HEK293T (cell line): ENCODE results near the gene SPSB4.

Source experiments
- ARNT ChIP-seq: fragments of 450-650 bp; IDR thresholded peaks from 2 replicates; pipeline ENCODE4 v1.6.1; 2017; ENCODE audit warnings: mild to moderate bottlenecking
- CTBP1 ChIP-seq: fragments of 450-650 bp; IDR thresholded peaks from 2 replicates; pipeline ENCODE4 v1.6.1; 2016; ENCODE audit warnings: borderline replicate concordance
- ELF4 ChIP-seq: fragments of 450-650 bp; IDR thresholded peaks from 2 replicates; pipeline ENCODE4 v1.6.1; 2017; ENCODE audit warnings: antibody characterized with exemption
- FOXA1 ChIP-seq: fragments of 450-650 bp; IDR thresholded peaks from 2 replicates; pipeline ENCODE4 v1.6.1; 2016; ENCODE audit warnings: mild to moderate bottlenecking
- FOXM1 ChIP-seq: fragments of 450-650 bp; IDR thresholded peaks from 2 replicates; pipeline ENCODE4 v1.6.1; 2017; ENCODE audit warnings: mild to moderate bottlenecking, borderline replicate concordance
- HDGF ChIP-seq: fragments of 450-650 bp; IDR thresholded peaks from 2 replicates; pipeline ENCODE4 v1.6.1; 2017; ENCODE audit warnings: antibody characterized with exemption, borderline replicate concordance
- LEF1 ChIP-seq: fragments of 450-650 bp; IDR thresholded peaks from 2 replicates; pipeline ENCODE4 v1.6.1; 2017; ENCODE audit warnings: mild to moderate bottlenecking, borderline replicate concordance
- NFRKB ChIP-seq: fragments of 450-650 bp; IDR thresholded peaks from 2 replicates; pipeline ENCODE4 v1.6.1; 2016; ENCODE audit warnings: mild to moderate bottlenecking, moderate library complexity
- SP1 ChIP-seq: fragments of 450-650 bp; IDR thresholded peaks from 2 replicates; pipeline ENCODE4 v1.6.1; 2017
- TARDBP ChIP-seq: fragments of 450-650 bp; IDR thresholded peaks from 2 replicates; pipeline ENCODE4 v1.6.1; 2016
- ZNF384 ChIP-seq: fragments of 450-650 bp; IDR thresholded peaks from 2 replicates; pipeline ENCODE4 v1.6.1; 2016

DNA sequence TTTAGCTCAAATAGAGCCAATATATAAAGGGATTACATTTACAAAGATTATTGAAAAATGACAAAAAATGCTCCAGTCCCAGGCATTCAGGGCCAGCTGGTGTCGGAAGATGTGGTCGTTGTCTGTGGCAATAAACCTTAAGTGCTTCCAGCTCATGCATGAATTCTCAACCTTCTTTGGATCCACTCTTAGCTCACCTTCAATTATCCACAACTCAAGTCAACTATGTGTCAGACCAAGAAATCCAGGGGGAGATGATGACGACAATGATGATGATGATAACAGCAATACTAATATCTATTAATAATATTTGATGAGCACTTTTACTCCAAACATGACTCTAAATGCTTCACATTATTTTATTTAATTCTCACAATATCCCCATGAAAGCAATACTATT lies 126.9 kb downstream of the SPSB4 start:
- TF ChIP-seq SP1 (no peak), FOXA1 (no peak), LEF1 (no peak), ZNF384 (no peak), ELF4 (no peak), HDGF (no peak), FOXM1 (no peak), ARNT (no peak), TARDBP (no peak), CTBP1 (no peak), NFRKB (no peak)
